ENCODE measurements around the gene ARL2BP. TPM values are rescaled to one million over a fixed set of nuclear protein-coding genes. Genes with fewer than 3 reads are reported as not detected.

Gene ARL2BP
- total RNA-seq, 6 experiments from 2014 or later: 19.3 to 26.8 (median 22.0) TPM

DNA sequence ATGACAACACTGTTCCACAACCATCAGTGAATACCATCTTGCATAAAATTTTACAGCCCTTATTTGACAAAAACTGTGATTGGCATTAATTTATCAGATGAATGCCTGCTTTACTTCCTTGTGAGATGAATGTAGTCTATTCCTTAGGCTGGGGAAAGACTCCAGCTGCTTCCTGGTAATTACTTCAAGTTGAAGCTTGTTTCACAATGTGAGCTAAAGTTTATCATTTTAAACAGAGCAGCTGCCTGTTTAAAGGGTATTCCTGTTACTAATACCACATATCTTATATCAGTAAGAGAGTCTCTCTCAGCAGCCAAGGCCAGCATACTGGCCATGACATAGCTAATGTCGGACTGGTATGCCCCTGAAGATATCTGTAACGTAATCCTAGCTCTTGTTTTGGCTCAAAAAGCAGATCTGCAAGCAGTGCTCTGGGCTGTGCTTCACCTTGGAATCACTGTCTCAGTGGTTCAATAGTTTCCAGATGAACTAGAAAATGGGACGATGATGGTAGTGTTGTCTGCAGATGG lies 13.2 kb upstream of the ARL2BP start:
- no peaks in the 10 kb centered on the region for H3K4me1 ChIP-seq
- H3K36me3 ChIP-seq: peaks cover 5 to 82% (median 35%) of the 10 kb centered on the region in 4 donors
- no peak overlapping the region for H3K27ac ChIP-seq
- DNase-seq (no peak), ATAC-seq (no peak)
- H3K4me3 ChIP-seq: no peak overlapping the region
- H3K9me3 ChIP-seq: no peaks in the 10 kb centered on the region
- no peak for TF ChIP-seq CTCF (IDR thresholded peaks at IDR 0.05)
- no peak for TF ChIP-seq POLR2A (IDR thresholded peaks at IDR 0.05)
- no peaks in the 10 kb centered on the region for H3K27me3 ChIP-seq
- intact Hi-C loops (cut with DNase I): no loop called here
- WGBS (ENCODE audit: insufficient coverage, low coverage, low lambda C conversion rate, missing lambda C conversion rate): 94% methylated on average over 2 of the region's 3 CpGs

DNA sequence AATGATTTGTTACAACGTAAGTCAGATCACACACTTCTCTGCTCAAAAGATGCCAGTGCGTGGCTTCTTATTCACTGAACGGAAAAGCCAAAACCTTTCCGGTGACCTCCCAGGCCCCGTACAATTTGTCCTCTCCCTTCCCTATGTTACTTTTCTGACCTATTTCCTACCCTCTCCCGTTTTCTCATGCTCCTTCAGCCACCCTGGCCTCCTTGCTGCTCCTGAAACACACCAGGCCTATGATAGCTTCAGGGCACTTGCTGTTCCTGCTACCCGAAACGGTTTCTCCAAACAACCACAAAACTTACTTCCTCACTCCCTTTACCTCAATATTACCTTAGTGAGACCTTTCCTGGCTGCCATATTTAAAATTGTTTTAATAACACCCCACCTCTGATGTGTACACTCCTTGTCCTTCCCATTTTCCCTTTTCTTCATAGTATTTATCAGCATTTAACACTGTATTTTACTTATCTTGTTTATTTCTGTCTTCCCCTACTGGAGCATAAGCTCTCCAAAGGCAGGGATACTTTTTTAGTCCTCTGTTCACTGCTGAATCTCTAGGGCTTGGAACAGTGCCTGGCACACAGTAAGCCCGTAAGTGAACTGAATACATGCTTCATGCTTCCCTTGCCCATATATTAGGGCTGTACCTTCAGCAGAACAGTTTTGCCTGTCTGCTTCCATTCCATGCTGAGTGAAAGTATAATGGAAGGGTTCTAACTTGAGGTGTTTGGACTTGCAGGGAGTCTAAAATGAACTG lies 10.9 kb upstream of the ARL2BP start:
- ATAC-seq (no peak), DNase-seq (no peak)
- H3K36me3 ChIP-seq: peaks cover 4 to 60% (median 28%) of the 10 kb centered on the region in 4 donors
- TF ChIP-seq CTCF (IDR thresholded peaks at IDR 0.05): no peak
- no peak for TF ChIP-seq POLR2A (IDR thresholded peaks at IDR 0.05)
- no peaks in the 10 kb centered on the region for H3K27me3 ChIP-seq
- H3K4me3 ChIP-seq: no peak overlapping the region
- intact Hi-C loops (cut with DNase I): no loop called here
- H3K4me1 ChIP-seq: peaks cover 0 to 10% (median 2%) of the 10 kb centered on the region in 4 donors
- no peaks in the 10 kb centered on the region for H3K9me3 ChIP-seq
- no peak overlapping the region for H3K27ac ChIP-seq
- 90% methylated on average over 7 of the region's 9 CpGs for WGBS (ENCODE audit: insufficient coverage, low coverage, low lambda C conversion rate, missing lambda C conversion rate)

- ATAC-seq (no peak), DNase-seq (no peak)
- H3K4me1 ChIP-seq: peaks cover 0 to 12% (median 3%) of the 10 kb centered on the region in 4 donors
- H3K9me3 ChIP-seq: no peaks in the 10 kb centered on the region
- H3K27ac ChIP-seq: no peak overlapping the region
- TF ChIP-seq POLR2A (IDR thresholded peaks at IDR 0.05): no peak
- intact Hi-C loops (cut with DNase I): no loop called here
- H3K4me3 ChIP-seq: no peak overlapping the region
- peaks cover 4 to 55% (median 30%) of the 10 kb centered on the region in 4 donors for H3K36me3 ChIP-seq
- no peaks in the 10 kb centered on the region for H3K27me3 ChIP-seq
These were observed 10.4 kb upstream of the ARL2BP start for GRCh38 chr16:57234707-57235092.

DNA sequence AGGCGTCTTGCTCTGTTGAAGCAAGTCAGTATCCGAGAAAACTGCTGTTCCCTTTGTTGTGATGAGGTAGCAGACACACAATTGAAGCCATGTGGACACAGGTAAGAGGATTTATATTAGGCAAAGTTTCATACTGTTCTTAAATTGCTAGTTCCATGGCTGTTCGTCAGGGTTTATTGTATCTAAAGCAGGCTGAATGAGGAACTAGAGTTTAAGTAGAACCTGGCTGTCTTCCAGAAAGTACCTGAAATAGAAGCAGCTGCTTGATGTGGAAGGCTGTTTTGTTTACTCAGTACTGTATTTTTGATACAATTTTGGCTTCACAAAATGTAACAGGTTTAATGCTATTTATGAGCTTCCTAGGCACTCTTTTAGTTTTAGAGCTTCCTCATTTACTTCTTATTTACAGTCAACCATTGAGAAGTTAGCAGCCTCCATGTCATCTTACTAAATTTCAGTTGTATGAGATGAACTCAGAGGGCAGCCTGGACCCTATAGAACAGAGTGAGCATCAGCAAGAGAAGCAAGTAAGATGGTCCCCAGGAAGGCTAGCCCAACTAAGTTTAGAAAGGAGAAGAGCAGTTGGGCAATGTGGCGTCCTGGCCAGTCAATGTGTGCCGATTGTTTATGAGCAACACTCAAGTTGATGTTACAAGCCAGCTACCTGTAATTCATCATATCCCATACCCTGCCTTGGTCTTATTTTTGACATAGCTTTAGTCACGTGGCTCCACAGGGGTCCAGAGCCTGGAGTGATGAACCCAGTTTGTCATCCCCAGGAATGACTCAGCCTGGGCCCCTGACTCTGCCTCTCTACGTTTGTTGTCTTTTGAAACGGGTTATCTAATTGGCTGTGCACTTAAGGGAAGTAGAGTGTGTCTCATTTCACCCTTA lies 9.7 kb upstream of the ARL2BP start:
- 83% methylated on average over 7 of the region's 8 CpGs for WGBS (ENCODE audit: insufficient coverage, low coverage, low lambda C conversion rate, missing lambda C conversion rate)
- H3K9me3 ChIP-seq: no peaks in the 10 kb centered on the region
- H3K27ac ChIP-seq: no peak overlapping the region
- H3K36me3 ChIP-seq: peaks cover 4 to 50% (median 27%) of the 10 kb centered on the region in 4 donors
- H3K27me3 ChIP-seq: no peaks in the 10 kb centered on the region
- H3K4me1 ChIP-seq: peaks cover 0 to 12% (median 3%) of the 10 kb centered on the region in 4 donors
- TF ChIP-seq CTCF (IDR thresholded peaks at IDR 0.05) (no peak), POLR2A (IDR thresholded peaks at IDR 0.05) (no peak)
- no peak for ATAC-seq
- intact Hi-C loops (cut with DNase I): no loop called here
- no peak overlapping the region for H3K4me3 ChIP-seq
- DNase-seq: no peak

DNA sequence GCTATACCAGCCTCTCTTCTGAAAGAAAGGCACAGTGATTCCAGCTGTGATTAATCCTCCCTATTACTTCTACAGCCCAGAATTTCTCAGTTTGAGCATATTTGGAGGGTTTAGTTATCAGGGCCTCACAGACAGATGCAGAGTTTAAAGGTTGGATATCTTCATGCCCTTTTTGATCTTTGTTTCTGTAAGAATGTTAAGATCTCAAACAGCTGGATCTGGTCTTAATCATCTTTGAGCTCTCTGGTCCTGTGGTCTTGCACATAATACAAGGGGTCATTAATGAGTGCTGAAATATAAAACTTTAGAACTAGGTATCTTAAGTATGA lies 9.1 kb upstream of the ARL2BP start:
- ATAC-seq (no peak), DNase-seq (no peak)
- Histone ChIP-seq H3K4me3 (no peak overlapping the region), H3K36me3 (peaks cover 4 to 44% (median 24%) of the 10 kb centered on the region in 4 donors), H3K4me1 (peaks cover 0 to 12% (median 3%) of the 10 kb centered on the region in 4 donors), H3K27me3 (no peaks in the 10 kb centered on the region), H3K27ac (no peak overlapping the region), H3K9me3 (no peaks in the 10 kb centered on the region)
- no peak for TF ChIP-seq CTCF (IDR thresholded peaks at IDR 0.05)
- no peak for TF ChIP-seq POLR2A (IDR thresholded peaks at IDR 0.05)
- intact Hi-C loops (cut with DNase I): no loop called here

Data from right lobe of liver (tissue), 6 donors.